ENCODE measurements around the gene HPS1.

GRCh38 chr10:98465866-98466265 lies 19.1 kb upstream of the HPS1 start:
- no peak for TF ChIP-seq CTCF (tag by site-specific recombination; IDR thresholded peaks at IDR 0.05)
- TF ChIP-seq PRDM1 (tag by site-specific recombination; IDR thresholded peaks at IDR 0.05) = no peak
- TF ChIP-seq ZNF311 (tag by site-specific recombination; IDR thresholded peaks at IDR 0.05; ENCODE audit: borderline replicate concordance) = no peak
- TF ChIP-seq ZNF76 (tag by site-specific recombination; IDR thresholded peaks at IDR 0.05; ENCODE audit: borderline replicate concordance, low read depth) = no peak
- TF ChIP-seq ZNF146 (tag by site-specific recombination; IDR thresholded peaks at IDR 0.05) = no peak
- TF ChIP-seq ZNF174 (tag by site-specific recombination; IDR thresholded peaks at IDR 0.05) = no peak
- no peak for TF ChIP-seq PATZ1 (tag by site-specific recombination; IDR thresholded peaks at IDR 0.05)
- no peak for TF ChIP-seq ZBTB17 (tag by site-specific recombination; IDR thresholded peaks at IDR 0.05)
- no peak for TF ChIP-seq ZNF549 (tag by site-specific recombination; IDR thresholded peaks at IDR 0.05)

All from HEK293 (cell line).